NCI-H748 (cell line): ENCODE data around the gene PRKCSH.
"Not testable (repeated sequence)": the region's sequence is repeated elsewhere in the genome, so short reads cannot be mapped to it uniquely, and the experiment has no call there.

Experiments
- DNase-seq: peaks from one replicate; lab custom pipeline; 2025; ENCODE audit not compliant: unreplicated experiment; lab: John Stamatoyannopoulos, UW

Gene PRKCSH

DNA sequence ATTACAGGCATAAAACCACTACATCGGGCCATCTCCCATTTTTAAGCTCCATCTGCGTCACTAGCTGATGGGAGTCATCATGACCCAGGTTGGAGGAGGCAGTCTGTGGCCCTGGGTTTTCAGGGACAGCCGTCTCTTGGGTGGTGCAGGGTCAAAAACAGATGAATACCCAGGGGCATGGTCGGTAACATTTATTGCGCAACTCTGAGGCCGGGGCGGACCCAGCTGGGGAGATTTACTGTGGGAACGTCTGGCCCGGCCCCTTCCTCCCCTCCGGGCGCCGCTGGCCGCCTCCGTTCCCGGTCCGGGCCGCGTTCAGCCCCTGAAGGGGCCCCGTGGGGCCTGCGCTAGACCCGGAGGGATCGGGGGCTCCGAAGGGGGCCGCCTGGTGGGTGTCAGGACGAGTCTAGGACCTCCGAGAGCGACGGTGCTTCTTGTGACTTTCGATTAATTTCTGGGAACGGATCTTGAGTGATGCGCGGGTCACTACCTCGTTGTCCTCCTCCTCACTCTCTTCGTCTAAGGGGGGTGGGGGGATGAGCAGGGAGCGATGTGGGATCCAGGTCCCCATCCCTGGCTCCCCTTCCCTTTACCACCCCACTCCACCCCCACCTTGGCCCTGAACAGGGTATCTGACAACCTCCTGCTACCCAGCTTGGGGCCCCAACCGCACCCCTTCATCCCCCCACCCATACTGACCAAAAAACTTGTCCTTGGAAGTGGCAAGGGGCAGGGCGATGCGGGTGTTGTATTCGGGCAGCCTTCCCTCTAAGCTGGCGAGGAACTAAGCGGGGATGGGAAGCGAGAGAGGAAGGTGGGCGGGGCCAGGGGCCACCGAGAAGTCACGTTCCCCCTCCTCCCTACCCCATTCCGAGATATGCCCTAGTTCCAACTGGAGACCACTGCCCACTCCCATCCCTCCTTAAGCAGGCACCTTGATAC, 14.7 kb upstream of the PRKCSH start:
- no peak for DNase-seq

DNA sequence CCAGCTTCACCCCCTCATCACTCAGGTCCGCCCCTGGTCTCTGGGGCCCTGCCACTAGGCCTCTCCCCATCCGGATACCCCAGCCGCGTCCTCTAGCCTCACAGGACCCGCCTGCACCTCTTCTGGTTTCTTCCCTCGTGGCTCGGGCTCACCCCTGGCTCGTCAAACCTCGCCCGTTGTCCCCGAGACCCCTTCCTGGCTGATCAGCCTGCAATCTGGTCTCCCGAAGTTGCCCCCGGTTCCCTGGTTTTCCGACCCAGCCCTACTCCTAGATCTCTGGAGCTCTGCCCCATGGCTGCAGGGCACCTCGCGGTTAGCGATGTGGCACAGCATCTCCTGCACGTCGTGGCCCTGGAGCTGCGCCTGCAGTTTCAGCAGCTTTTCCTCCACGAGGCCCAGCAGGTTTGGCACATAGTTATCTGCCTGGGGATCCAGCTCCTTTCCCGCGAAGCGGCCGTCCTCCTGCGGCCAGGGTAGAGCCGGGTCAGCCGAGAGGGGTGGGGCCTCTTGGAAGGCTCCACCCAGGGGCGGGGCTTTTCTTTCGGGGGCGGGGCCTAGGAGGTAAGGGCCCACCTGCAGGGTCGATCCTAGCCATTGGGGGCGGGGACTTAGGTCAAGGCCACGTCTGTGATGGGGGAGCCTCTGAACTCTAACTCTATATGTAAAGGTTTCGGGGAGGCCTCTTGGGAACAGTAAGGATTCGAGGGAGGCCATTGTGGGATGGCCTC, 13.9 kb upstream of the PRKCSH start:
- peak; percentile 18 for DNase-seq

DNA sequence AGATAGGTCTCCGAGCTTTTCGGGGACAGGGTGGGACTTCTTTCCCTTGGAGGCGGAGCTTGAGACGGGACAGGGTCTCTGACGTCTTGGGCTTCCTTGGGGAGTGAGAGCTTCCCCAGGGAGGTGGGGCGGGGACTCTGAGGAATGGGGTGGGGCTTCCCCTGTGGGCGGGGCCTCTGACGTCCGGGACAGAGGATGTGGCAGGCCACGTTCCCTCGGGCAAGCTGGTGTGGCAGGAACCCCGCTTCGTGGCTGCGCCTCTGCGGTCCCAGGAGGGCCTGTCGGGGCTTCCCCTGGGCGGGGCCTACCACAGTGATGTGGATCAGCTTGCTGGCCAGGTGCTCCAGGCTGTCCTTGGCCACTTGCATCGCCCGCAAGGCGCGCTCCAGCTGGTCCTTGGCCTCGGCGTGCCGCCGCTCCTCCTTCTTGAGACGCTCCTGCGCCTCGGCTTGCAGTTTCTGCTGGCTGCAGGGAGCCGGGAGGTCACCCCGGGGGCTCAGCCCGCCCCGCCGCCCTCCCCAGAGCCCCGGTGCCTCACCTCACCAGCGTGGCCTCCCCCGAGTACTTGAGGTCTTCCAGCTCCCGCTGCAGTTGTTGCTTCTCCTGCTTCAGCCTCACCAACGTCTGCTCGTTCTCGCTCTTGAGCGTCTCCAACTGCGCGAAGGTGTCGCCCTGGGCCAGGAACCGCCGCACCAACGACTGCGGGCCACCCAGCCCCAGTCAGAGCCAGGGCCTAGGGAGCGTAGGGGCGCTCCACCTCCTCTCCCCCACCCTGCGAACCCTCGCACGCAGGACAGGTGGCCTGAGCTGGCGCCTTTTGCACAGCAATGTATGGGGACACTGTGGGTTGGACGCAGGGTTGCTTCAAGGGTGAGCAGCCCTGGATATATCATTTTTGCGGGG, 13.0 kb upstream of the PRKCSH start:
- no peak for DNase-seq

DNA sequence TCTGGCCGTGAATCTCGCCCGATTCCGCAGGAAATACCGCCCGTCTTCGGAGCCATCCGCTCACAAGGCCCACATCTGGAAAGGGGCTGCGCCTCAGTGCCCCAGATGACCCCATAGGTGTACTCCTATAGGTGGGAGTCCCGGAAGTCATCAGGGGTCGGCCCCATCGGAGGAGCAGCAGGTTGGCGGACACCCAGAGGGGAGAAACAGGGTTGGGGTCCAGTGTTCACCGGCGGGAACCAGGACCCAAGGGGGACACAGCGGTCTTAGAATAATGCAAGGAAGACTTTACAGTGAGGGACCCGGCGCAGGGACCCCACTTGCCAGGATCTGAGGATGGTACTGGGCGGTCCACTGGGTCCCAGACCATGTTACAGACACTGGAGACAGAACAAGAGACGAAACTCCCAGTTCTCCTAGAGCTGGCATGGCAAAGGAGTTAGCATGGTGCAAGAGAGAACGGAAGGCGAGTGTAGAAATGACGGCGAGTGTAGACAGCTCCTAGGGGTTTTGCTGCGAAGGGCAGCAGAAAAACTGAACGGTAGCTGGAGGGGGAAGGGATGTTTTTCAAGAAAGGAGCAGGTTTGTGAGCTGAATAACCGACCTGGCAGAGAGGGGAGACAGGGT, 12.2 kb upstream of the PRKCSH start:
- DNase-seq = no peak

DNA sequence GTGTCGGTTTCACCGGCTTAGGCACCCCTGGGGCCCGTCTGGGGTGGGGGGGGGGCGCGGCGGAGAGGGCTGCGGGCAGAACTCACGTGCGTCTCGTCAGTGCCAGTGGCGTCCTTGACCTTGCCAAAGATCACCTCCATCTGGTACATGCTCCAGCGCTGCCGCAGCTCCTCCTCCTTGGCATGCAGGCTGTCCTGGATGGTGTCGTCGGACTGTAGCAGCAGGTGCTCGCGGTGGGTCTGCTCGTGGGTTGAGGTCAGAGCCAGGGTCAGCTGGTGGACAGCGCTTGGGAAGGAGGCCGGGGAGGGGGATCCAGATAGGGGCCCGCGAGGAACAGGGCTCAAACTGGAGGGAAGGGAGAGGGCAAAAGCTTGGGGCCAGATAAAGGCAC, 11.6 kb upstream of the PRKCSH start:
- DNase-seq = no peak

DNA sequence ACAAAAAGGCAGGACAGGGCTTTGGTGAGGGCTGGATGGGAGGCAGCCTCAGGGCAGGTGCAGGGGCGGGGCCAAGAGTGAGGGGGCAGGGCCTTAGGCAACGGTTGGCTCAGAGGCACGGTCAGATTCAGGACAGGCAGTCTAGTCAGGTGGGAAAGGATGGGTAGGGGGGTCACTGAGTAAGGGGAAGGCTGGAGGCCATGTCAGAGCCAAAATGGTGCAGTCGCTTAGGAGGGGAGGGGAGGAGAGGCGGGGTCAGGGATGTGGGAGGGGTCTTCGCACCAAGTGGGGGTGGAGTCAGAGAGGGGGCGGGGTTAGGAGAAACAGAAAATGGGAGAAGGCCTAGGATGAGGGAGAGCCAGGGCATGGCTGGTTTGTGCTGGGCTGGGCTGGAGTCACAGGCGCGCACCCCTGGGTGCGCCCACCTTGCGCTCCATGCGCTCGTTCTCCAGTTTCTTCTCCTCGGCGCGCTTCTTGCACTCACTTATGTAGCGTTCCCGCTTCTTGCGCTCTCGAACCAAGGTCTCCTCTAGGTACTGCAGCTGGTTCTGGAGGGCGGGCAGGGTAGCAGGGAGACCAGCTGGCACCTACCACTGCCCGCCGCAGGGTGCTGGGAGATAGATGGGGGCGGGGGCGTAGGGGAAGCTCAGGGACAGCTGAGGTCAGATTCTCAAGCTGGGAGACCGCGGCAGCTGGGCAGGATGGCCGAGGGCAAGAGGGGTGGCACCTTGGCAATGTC, 9.5 kb upstream of the PRKCSH start:
- DNase-seq = no peak

DNA sequence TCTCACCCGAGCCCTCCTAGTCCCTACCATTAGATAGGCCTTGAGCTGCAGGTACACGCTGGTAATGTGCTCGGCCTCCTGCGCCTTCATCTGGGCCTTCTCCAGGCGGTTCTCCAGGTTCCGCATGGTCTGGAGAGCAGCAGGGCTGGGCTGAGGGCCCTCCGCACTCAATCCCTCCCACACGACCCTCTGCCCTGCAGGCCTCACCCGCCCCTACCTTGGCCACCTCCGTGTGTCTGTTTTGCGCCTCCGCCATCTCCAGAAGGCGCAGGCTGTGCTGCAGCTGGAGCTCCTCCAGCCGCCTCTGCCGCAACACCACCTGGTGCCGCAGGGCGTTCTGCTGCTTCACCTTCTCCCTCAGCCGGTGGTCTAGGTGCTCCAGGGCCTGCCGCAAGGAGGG, 8.8 kb upstream of the PRKCSH start:
- DNase-seq = no peak

DNA sequence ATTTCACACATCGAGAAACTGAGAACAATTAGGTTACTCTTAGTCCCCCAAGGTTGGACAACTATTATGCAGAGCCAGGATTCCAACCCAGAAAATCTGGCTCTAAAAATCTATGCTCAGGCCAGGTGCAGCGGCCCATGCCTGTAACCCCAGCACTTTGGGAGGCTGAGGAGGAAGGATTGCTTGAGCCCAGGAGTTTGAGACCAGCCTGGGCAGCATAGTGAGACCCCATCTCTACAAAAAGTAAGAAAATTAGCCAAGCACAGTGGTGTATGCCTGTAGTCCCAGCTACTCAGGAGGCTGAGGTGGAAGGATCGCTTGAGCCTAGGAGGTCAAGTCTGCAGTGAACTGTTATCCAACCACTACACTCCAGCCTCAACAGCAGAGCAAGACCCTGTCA, 1.9 kb upstream of the PRKCSH start:
- DNase-seq = not testable (repeated sequence)

DNA sequence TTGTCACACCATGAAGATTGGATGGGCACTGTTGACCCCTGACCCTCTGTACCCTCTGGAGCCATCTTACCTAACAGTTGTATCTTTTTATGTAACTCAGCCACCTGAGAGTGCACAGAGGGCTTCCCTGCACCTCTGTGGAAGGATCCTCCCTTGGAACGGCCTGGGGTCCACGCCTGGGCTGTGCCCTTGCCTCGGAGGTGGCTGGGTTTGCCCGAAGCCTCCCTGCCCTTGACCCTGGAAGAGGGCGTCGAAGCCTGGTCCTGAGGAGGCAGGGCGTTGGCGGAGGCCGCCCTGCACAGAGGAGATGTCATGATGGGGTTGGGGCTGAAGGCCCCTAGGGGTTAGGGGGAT, 755 bp upstream of the PRKCSH start:
- no peak for DNase-seq

DNA sequence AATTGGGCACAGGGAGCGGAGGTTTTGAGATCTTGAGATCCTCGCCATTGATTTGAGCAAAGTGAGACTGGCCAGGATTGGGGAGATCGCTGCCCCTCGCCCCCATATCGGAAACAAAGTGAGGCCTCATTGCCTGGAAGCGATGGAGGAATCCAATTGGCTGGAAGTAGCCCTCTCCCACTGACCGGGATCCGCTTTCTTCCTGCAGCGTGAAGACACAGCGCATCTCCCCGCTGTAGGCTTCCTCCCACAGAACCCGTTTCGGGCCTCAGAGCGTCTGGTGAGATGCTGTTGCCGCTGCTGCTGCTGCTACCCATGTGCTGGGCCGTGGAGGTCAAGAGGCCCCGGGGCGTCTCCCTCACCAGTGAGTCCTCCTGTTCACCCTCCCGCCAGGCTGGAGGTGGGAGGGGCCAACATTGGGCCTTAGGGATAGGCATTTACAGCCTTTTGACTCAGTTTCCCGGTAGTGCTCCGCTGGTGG, 438 bp downstream of the PRKCSH start:
- peak; percentile 37 for DNase-seq

DNA sequence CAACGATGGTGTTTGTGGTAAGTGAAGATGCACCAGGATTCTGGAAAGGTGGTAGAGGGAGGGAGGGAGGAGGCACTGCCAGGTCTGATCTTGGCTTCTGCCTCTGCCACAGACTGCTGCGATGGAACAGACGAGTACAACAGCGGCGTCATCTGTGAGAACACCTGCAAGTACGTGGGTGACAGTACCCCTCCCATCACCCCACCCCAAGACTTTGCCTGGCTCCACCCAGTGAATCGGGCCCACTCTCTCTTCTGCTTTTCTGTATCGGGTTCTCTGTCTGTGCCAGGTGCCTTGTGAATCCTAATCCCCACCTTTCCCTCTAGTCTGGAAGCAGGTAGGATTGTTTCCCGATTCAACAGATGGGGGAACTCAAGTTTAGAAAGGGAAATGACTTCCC, 2.5 kb downstream of the PRKCSH start:
- DNase-seq = no peak

DNA sequence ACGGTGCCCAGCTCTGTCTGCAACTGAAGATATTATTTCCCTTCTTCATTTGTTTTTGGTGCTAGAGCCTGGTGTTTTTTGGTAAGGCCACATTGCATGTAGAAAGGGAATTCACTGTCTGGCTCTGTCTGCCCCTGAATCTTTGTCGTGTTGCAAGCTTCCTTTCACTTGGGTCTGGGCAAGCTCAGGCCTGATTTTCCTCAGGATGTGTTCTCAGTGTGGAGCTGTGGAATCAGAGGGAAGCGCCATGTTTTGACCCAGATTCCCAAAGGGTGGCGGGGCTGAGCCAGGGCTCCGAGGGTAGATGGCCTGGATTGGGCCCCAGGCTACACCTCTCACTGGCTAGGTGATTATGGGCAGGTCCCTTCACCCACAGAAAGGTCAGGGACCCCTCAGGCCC, 8.6 kb downstream of the PRKCSH start:
- no peak for DNase-seq

DNA sequence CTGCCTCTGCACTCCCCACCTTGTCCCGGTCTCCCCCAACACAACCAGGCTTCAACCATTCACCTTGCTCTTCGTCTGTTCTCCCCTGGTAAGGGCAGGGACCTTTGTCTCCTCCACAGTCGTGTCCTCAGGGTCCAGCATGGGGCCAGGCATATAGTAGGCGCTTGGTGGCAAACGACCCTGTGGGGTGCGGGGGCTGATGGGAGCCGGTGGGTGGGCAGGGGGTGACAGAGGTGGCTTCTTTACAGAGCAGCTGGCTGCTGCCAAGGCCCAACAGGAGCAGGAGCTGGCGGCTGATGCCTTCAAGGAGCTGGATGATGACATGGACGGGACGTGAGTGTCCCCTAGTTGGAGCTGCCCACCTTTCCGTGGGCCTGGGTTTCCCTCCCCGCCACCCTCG, 9.7 kb downstream of the PRKCSH start:
- DNase-seq = no peak

DNA sequence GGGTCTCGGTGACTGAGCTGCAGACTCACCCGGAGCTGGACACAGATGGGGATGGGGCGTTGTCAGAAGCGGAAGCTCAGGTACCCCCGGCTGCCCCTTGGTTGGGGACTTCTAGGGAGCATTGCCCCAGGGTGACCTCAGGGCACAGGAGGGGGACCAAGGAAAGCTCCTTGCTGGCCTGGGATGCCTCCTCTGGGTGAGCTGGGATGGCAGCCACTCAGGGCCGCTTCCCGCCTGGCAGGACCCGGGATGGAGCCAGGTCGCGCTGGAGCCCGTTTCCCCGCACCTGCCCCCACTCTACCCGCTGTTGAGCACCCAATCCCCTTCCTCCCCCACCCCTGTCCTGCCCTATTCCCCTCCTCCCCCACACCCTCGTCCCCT, 10.8 kb downstream of the PRKCSH start:
- DNase-seq = no peak

DNA sequence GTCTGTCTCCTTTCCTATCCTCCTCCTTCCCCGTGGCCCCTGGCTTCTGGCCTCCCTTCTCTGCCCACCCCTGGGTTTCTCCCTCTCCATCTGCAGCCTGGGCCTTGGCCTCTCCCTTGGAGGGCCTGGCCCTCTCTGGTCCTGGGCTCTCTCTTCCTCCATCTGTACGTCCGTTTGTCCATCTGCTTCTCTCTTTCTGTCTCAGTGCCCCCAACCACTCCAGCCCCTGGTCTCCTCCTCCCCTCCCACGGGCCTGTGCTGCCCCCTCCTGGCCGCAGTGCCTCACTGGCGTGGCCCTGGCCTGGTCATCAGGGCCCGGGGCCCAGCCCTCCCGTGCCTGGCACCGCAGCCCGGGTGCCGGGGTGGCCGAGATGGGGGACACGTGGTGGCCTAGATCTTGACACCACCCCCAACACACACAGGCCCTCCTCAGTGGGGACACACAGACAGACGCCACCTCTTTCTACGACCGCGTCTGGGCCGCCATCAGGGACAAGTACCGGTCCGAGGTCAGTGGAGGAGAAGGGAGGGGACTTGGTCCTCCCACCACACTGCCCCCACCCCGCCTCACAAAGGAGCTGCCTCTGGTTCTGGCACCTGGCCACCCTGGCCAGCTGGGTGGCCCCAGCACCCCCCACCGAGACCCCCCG, 11.3 kb downstream of the PRKCSH start:
- DNase-seq = peak; percentile 15

DNA sequence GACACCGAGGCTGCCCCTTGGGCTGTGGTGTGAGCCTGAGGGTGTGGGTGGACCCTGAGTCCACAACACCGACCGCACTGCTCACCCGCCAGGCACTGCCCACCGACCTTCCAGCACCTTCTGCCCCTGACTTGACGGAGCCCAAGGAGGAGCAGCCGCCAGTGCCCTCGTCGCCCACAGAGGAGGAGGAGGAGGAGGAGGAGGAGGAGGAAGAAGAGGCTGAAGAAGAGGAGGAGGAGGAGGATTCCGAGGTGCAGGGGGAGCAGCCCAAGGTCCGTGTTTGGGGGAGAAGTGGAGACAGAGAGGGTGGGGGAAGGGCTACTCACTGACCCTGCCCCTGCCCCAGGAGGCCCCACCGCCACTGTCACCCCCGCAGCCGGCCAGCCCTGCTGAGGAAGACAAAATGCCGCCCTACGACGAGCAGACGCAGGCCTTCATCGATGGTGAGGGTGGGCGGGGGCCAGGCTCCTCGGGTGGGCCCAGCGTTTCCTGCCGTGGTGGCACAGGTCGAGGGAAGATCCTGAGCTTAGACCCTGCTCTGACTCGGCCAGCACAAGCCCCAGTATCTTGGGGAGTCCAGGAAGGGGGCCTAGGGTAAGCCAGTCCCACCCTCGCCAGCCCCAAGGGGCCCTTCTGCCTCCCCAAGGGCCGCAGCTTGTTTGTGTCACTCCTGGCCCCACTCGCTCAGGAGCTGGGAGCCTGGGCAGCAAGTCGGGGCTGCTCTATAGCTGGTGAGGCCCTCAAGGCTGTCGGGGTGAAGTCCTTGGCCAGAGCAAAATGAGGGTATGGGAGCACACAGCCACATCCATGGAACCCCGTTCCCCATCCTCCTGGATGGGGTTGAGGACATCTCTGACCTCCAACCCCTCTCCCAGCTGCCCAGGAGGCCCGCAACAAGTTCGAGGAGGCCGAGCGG, 12.2 kb downstream of the PRKCSH start:
- DNase-seq = no peak

DNA sequence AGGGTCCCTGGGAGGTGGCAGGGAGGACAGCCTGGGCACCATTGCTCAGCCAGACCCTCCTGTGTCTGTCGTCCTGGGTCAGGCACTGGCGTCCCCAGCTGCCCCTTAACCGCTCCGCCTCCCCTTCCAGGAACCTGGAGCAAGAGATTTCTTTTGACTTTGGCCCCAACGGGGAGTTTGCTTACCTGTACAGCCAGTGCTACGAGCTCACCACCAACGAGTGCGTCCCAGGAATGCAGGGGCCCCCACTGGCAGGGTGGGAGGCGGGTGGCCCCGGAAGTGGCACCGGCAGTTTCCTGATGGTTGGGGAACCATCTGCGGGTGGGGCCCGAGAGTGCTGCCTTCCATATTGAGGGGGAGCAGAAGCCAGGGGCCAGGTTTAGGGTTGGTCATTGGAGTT, 13.0 kb downstream of the PRKCSH start:
- DNase-seq = no peak

DNA sequence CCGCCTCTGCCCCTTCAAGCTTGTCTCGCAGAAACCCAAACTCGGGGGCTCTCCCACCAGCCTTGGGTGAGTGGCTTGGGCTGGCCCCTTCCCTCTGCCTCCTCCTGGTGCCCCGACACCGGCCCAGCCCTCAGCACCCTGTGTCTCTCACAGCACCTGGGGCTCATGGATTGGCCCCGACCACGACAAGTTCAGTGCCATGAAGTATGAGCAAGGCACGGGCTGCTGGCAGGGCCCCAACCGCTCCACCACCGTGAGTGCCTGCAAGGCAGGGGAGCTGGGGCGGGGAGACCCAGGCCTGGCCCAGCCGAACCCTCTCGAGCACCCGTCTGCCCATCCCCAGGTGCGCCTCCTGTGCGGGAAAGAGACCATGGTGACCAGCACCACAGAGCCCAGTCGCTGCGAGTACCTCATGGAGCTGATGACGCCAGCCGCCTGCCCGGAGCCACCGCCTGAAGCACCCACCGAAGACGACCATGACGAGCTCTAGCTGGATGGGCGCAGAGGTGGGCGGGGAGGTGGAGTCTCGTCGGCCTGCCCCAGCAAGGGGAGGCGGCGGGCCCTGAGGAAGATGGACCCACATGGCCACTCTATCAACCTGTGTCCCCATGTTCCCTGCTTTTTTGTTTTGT, 13.6 kb downstream of the PRKCSH start:
- no peak for DNase-seq
